HG02943 (cell line): ENCODE measurements around the gene TAF3.

ENCODE experiments used
- ATAC-seq: cut with Tn5 transposase; IDR thresholded peaks from one replicate; pipeline ENCODE4 v1.9.1; 2021; ENCODE audit warnings: mild to moderate bottlenecking, low read depth, moderate library complexity; ENCODE audit not compliant: unreplicated experiment

The TAF3 gene

DNA sequence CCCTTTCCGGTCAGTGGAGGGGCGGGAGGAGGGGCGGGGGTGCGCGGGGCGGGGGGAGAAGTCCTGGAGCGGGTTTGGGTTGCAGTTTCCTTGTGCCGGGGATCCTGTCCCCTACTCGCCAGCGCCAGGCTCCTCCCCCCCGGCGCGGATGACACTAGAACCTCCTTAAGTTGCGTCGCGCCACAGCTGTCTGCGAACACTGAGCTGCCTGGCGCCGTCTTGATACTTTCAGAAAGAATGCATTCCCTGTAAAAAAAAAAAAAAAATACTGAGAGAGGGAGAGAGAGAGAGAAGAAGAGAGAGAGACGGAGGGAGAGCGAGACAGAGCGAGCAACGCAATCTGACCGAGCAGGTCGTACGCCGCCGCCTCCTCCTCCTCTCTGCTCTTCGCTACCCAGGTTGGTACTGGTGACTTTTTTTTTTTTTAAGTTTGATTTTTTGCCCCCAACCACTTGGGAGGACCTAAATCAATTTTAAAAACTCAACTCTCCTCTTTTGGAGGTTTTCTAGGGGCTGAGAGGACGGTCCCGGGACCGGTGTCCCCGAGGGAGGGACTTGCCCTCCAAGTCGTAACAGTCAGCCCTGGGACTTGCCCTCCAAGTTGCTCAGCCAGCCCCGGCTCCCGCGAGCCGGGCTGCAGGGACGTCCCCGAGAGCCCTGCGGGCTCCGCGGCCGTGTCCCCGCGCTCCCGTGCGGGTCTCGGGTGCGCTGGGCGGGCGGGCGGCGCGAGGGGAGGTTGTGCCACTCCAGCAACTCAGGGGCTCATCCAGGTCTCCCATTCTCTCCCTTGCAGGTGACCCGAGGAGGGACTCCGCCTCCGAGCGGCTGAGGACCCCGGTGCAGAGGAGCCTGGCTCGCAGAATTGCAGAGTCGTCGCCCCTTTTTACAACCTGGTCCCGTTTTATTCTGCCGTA, 236.4 kb downstream of the TAF3 start, which contains the start of gene GATA3:
GATA3 (plus strand) TSS at position 195 of the 914 bp plus-strand sequence. CDS start 968 bp downstream, outside the sequence.
- peak; percentile 36 for ATAC-seq

DNA sequence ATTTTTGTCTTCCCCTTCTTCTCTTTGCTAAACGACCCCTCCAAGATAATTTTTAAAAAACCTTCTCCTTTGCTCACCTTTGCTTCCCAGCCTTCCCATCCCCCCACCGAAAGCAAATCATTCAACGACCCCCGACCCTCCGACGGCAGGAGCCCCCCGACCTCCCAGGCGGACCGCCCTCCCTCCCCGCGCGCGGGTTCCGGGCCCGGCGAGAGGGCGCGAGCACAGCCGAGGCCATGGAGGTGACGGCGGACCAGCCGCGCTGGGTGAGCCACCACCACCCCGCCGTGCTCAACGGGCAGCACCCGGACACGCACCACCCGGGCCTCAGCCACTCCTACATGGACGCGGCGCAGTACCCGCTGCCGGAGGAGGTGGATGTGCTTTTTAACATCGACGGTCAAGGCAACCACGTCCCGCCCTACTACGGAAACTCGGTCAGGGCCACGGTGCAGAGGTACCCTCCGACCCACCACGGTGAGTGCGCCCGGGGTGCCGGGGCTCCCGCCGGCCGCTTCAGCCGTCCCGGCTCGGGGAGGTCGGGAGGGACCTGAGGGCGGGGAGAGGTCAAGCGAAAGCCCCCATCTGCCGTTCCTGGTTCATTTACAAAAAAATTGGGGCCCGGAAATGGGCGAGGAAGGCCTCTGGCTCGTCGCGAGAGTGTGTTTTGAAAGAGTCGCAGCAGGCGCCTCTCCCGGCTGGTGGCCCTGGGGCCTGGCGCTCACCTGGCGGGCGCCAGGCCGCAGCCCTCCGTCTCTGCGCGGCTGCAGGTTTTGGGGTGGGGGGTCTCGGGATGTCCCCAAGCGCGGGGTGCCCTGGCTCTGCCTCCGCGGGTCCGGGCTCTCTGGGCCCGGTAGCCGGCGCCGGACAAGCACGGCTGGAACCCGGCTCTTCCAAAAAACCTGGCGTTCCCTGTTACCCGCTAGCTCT, 237.4 kb downstream of the TAF3 start:
- ATAC-seq, result no peak

DNA sequence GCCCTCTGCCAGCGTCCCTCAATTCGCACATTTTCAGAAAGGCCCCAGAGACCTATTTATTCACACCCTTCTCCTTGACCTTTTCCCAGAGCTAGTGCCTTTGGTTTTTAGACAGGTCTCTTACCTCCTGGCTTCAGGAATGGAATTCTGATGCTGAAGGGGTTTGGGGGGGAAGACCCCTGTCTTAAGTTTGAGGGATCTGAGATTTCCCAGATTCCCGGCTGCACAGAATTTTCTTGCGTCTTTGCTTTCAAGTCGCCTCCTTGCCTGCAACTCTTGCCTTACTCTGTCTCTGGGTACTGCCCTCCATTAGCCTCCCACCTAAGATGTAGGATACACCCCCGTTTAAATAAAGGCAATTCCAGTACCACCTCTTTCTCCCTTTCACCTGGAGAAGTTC, 238.1 kb downstream of the TAF3 start:
- ATAC-seq, result no peak

DNA sequence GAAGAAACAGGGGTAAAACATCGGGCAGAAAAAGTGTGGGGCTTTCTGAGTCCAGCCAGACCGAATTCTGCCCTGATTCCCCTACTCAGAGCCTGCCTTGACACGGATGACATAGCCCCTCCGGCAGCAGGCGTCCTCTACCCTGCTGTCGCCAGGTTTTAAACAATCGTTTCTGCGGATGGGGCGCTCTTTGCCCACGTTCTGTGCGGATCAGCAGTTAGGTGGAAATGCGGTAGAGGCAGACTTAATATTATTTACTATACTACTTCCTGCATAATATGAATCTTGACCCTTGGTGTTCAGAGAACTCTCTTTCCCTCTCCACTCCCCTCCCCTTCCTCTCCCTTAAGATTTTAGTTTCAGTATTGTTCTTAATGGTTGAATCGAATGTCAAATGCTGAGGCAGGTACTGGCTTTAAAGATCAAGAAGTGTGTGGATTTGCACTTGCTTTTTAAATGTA, 238.6 kb downstream of the TAF3 start:
- ATAC-seq, result peak; percentile 28

DNA sequence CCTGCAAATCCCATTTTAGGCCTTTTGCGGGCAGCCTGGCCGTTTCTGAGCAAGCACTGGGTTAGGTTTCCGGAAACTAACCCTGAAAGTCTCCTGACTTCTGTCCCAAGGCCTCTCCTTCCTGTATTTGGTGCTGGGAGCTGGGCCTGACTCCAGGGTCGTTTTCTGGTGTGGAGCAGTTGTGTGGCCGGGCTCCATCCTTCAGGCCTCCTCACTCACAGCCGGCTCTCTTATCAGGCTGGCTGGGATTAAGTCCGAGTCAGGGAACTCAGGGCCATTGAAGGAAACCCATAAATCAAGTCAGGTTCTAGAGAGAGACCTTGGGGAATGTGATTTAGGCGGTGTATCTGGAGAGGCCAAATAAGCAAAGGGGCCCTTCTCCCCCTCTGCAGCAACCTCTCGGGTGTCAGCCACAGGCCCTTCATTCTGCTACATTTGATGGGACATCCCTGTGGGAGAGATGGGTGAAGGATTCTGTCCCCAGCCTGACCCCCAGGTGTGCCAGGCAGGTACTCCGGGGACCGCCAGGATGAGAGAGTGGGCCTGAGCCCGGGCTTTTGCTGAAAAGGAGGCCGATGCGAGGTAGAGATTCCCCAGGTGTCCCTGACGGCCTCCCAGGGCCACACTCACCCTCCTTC, 239.4 kb downstream of the TAF3 start:
- ATAC-seq, result no peak

DNA sequence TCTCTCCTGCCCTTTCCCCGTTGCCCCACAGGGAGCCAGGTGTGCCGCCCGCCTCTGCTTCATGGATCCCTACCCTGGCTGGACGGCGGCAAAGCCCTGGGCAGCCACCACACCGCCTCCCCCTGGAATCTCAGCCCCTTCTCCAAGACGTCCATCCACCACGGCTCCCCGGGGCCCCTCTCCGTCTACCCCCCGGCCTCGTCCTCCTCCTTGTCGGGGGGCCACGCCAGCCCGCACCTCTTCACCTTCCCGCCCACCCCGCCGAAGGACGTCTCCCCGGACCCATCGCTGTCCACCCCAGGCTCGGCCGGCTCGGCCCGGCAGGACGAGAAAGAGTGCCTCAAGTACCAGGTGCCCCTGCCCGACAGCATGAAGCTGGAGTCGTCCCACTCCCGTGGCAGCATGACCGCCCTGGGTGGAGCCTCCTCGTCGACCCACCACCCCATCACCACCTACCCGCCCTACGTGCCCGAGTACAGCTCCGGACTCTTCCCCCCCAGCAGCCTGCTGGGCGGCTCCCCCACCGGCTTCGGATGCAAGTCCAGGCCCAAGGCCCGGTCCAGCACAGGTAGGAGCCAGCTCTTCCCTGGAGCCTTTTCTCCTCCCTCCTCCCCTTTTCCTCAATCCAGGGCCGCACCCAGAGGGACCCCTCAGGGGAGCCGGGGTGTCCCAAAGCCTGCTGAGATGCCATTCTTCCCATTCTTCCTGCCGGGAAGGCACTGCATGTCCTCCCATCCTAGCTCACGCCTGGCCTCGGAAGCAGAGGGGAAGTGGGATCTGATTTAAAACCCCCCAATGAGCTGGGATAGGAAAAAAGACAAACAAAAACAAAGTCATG, 240.2 kb downstream of the TAF3 start:
- no peak for ATAC-seq

DNA sequence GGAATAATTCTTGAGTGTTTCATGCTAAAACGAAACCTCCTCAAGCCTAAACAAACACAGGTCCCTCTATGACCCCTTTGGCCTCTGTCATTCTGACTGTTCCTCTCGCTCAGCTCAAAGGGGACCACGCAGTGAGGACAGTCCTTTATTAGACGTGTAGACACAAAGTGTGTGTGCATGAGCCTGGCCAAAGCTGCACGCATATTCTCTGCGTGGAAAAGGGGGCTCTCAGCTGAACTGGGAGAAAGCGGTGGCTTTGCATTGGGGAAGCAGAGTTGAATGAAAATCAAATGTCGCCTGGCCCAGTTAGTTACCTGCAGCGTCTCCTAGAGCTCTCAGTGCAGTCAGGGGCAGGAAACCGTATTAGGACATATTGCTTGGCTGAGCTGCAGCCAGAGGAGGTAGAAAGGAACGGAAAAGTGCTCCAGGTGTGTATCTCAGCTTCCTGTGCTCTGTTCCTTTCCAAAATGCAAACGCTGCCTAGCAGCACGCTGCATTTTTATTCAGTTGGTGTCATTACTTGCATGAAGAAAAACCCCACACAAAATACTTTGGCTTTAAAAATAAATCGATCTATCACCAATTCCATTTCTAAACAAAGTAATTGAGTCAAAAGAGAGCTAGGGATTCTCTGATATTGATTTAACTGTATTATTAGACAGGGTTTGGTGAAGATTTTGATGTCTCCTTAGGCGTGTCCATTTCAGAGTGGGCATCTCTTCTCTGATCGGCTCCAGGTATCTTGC, 241.1 kb downstream of the TAF3 start:
- ATAC-seq, result no peak

DNA sequence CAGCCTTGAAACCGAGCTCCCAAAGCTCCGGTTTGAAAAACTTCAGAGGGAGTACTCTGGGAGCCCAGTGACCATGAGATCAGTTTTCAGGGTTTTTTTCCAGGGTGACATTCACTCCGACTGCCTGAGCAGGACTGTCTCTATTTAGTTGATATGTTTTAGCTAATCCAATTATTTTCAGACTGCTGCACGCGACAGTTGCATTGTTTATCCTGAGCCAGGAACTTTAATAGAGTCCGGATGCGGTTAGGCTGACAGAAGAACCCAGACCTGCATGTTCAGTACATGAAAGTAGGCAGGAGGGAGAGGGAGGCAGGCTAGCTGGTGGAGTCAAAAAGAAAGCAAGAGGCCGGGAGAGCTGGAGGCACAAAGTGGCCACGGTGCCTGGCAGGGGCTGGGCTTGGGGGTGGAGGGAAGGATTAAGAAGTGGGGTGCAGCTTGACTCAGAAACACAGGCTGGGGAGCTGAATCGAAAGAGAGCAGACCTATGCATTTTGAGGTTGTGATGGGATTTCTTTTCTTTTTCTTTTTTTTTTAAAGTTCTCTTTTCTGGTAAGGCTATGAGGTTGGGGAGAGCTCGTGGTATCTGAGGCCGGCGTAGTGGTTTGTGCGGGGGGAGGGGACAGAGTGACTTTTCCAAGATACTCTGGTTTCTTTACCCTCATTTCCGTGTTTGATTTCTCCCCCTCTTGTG, 241.9 kb downstream of the TAF3 start:
- ATAC-seq, result no peak

DNA sequence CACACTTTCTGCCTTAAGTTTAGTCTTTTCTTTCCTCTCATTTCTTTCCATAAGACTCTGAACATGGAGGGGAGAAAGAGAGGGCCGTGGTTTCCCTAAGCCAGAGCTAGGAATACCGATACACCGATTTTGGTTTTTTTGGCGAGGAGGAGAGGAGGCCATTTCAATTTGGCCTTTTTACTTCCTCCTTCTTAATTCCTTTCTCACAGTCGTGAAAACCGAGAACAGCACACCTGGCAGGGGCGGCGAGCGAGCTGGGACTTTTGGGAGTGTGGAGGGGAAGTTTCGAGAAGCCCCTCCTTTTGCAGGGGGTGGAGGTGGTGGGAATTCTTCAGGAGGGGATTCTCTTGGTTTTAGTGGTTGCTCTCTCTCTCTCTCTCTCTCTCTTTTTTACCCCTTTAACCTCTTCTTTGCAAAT, 242.4 kb downstream of the TAF3 start:
- no peak for ATAC-seq

DNA sequence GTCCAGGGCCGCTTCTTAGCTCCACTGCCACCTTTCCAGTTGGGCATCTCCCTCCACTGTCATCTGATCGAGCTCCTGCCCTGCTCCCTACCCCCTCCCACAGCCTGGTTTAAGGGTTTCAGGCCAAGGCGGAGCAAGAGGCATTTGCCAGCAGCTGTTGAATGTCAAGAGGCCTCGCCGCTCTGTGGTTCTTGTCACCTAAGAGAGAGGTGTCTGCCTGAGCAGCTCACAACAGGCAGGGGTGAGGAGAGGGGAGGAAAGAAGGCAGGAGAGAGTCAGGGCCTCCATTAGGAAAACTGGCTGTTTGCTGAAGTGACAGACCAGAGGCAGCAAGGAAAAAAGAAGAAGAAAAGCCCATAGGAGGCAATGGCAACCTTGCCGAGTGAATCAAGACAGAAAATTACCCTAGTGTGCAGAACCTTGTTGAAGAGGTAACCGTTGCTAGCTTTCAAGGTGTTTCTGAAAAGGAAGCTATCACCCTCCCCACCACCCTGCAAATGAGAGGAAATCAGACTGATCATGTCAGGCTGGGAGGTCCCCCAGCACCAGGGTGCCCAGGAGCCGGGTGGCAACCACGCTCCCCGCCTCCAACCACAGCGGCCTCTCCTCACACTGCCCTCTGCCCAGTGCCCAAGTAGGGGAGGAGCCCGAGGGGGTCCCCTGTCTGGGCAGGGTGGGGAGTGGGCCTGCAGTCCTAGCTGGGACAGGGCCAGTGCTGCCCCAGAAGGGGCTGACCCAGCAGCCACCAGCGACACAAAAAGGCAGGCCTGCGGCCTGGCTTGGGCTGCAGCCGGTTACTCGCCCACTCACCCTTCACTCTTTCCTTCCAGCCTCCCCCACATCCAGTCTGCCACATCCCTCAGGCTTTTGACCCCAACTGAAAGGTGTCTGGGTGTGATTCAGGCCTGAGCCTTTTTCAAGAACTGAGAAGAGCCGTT, 243.2 kb downstream of the TAF3 start:
- ATAC-seq, result no peak

DNA sequence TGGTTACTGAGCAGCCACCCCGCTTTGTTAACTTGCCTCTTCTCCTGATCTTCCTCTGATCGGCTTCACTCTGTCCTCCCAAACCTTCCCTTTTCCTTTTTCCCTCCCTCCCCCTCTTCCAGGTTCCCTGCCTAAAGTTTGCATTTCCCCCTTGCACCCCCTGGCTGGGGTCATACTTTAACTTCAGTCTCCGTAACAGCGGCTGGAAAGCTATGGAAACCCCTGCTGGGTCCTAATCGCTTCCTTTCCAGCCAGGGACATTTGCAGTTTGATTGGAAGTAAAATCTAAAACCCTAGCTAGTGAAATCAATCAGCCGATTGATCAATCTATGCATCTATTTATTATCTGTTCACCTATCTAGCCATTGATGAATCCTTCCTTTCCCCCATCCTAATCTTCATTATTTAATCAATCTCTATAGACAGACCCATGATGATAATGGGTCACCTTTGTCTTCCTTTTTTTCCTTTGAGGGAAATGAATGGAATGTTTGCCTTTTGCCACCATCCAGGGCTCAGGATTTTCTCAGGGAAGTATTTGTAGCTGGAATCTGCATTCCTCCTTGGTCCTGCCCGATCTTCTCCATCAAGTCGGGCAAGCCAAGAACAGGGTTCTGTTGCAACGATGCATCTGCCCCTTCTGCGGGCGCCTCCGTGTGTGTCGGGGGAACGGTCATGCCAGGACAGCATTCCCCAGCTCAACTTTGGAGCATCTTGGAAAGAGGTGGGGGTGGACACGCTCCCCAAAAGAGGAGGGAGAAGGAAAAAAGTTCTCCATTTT, 245.0 kb downstream of the TAF3 start:
- ATAC-seq, result no peak

DNA sequence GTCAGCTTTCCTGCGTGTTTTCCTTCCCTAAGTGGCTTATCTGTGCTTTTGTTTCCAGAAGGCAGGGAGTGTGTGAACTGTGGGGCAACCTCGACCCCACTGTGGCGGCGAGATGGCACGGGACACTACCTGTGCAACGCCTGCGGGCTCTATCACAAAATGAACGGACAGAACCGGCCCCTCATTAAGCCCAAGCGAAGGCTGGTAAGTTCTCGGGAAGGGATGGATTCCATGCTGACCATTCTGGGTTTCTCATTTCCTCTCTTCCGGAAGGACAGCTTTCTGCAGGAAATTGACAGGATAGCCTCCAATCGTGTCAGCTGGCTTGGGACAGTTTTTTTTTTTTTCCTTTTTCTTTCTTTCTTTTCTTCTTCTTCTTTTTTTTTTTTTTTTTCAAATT, 245.6 kb downstream of the TAF3 start:
- no peak for ATAC-seq

DNA sequence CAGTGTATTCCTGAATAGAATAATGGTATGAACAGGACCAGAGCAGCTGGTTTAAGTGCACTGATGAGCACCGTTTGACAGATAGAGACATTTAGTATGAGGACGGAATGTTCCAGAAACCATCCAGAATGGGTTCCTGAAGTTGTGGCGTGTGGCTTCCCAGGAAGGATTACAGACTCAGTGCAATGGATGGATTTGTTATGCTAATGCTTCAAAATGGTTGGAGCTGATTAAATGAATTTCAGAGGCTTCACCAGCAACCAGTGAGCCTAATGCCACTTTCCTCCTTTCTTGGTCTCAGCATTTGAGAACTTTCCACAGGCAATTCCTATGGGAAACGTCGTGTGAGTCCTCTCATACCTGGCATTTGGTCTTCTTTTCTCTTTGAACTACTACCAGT, 246.1 kb downstream of the TAF3 start:
- no peak for ATAC-seq

DNA sequence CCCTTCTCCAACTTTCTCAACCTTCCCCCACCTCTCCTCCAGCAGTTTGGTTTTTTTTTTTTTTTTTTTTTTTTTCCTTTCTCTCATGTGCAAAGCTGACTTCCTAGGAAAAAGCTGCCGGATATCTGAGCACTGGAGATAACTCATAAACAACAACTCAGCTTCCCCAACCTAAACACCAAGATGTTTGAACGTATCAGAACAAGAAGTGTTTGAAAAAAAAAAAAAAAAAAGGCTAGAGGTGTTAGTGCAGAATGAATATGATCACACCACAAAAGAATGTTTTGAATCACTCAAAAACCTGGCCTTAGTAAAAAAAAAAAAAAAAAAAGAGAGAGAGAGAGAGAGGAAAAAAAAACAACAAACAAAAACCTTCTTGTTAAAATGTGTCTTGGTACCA, 247.3 kb downstream of the TAF3 start:
- no peak for ATAC-seq

DNA sequence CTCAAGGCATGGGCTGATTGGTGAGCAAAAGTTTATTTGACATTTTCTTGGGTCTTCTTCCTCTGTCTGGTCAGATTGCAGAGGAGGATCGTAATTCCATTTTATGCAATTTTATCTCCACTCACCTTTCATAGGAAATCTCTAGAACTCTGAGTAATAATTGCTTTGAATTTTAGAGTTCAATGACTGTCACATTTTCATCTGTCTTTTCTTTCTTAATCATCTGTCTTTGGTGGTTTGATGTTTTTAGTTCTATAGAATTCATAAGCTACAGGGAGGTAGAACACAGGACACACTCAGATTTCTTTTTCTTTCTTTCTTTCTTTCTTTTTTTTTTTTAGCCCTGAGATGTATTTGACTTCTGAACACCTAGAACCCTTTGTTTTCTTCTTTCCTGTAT, 247.8 kb downstream of the TAF3 start:
- ATAC-seq, result no peak
